8988T (cell line): ENCODE results near the gene PPP1R3G.

Source experiments
- DNase-seq: peaks from one replicate; pipeline ENCODE4 v3.0.0; 2011

PPP1R3G gene

GRCh38 chr6:5121956-5122355 lies 36.8 kb downstream of the PPP1R3G start:
- no peak for DNase-seq

- no peak for DNase-seq
These were observed 37.5 kb downstream of the PPP1R3G start for GRCh38 chr6:5122504-5123112.

- no peak for DNase-seq
These were observed 38.4 kb downstream of the PPP1R3G start for GRCh38 chr6:5123296-5124143.

GRCh38 chr6:5124526-5124925 lies 39.4 kb downstream of the PPP1R3G start:
- DNase-seq, result no peak

GRCh38 chr6:5125152-5126006 lies 40.2 kb downstream of the PPP1R3G start:
- peak; percentile 60 for DNase-seq

- no peak for DNase-seq
These were observed 41.1 kb downstream of the PPP1R3G start for GRCh38 chr6:5126214-5126613.

- no peak for DNase-seq
These were observed 42.1 kb downstream of the PPP1R3G start for GRCh38 chr6:5127106-5127687.

GRCh38 chr6:5128351-5128750 lies 43.2 kb downstream of the PPP1R3G start:
- DNase-seq, result no peak

GRCh38 chr6:5130135-5130866 lies 45.2 kb downstream of the PPP1R3G start:
- DNase-seq, result no peak

GRCh38 chr6:5132731-5133130 lies 47.6 kb downstream of the PPP1R3G start:
- no peak for DNase-seq

- DNase-seq, result no peak
These were observed 48.8 kb downstream of the PPP1R3G start for GRCh38 chr6:5133943-5134342.

- DNase-seq, result no peak
These were observed 50.7 kb downstream of the PPP1R3G start for GRCh38 chr6:5135788-5136376.

GRCh38 chr6:5136851-5137250 lies 51.7 kb downstream of the PPP1R3G start:
- DNase-seq, result no peak
